GM19035 (cell line): ENCODE measurements around the gene CELF5.

Source experiments
- ATAC-seq: cut with Tn5 transposase; IDR thresholded peaks from one replicate; pipeline ENCODE4 v1.9.1; 2021; ENCODE audit not compliant: unreplicated experiment

Gene CELF5

DNA sequence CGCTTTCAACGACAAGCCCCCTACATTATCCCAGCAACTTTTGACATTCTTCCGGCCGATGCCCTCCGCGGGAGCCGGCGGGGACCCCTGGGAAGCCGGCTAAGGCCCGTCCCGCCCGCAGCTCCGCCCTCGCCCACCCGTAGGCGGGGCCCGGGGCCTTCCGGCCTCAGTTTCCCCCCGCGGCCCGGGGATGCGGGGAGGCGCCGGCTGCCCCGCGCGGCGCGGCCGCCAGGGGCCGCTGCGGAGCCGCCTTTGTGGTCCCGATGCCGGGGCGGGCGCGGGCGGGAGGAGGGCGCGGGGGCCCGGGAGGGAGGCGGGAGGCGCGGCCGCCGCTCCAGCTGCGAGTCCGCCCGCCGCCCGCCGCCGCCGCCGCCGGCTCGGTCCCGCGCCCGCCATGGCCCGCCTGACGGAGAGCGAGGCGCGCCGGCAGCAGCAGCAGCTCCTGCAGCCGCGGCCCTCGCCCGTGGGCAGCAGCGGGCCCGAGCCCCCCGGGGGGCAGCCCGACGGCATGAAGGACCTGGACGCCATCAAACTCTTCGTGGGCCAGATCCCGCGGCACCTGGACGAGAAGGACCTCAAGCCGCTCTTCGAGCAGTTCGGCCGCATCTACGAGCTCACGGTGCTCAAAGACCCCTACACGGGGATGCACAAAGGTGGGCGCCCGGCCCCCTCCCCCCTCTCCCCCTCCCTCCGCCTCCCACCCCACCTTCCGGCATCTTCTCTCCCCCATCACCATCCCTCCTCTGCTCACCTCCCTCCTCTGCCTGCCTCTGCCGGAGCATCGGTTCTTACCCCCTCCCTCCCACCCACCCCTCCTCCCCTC, at the start of gene CELF5:
TSS of gene CELF5 (plus strand) at position 316 of the 823 bp plus-strand sequence. CDS start at position 395, 79 bp downstream.
- no peak for ATAC-seq

DNA sequence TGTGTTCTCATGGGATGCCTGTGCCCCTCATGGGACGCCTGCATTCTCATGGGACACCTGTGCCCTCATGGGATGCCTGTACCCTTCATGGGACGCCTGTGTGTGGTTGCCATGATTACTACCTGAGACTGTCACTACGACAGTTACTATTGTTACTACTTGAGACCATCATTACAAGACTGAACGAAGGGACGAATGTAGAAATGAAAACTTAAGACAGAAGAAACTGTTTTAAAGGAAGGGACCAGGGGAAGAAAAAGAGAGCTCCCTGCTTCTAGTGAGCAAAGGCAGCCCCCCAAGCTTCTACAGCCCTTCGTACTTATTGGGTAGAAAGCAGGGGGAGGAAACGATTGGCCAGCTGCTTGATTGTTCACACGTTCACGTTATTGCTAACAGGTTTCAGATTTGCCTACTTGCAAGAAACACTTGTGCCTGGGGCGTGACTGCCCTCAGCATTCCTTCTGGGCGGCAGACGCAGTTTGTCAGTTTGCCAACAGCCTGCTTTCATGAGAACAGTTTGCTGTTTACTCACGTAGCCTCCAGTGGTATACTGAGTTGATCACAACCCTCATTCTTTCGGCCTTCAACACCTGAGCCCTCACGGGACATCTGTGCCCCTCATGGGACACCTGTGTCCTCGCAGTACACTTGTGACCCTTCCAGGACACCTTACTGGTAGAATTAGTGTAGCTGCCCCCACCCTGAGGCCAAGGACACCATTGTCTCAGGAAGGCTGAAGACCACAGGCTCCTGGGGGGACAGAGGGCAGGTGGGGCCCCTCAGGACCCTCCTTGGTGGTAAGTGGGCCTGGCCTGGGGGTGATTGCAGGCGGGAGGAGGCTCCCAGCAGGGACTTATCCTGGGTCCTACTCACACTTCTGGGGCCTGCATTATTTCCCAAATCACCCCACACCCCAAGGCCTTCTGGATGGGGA, 48.4 kb upstream of the CELF5 start:
- ATAC-seq: no peak

- ATAC-seq: no peak
These were observed 47.6 kb upstream of the CELF5 start for GRCh38 chr19:3176715-3177501.

- ATAC-seq: no peak
These were observed 46.0 kb upstream of the CELF5 start, which contains the start of gene S1PR4 for GRCh38 chr19:3178377-3178972. Gene S1PR4 (plus strand): TSS chr19:3178769. CDS start chr19:3178793, 24 bp downstream.

DNA sequence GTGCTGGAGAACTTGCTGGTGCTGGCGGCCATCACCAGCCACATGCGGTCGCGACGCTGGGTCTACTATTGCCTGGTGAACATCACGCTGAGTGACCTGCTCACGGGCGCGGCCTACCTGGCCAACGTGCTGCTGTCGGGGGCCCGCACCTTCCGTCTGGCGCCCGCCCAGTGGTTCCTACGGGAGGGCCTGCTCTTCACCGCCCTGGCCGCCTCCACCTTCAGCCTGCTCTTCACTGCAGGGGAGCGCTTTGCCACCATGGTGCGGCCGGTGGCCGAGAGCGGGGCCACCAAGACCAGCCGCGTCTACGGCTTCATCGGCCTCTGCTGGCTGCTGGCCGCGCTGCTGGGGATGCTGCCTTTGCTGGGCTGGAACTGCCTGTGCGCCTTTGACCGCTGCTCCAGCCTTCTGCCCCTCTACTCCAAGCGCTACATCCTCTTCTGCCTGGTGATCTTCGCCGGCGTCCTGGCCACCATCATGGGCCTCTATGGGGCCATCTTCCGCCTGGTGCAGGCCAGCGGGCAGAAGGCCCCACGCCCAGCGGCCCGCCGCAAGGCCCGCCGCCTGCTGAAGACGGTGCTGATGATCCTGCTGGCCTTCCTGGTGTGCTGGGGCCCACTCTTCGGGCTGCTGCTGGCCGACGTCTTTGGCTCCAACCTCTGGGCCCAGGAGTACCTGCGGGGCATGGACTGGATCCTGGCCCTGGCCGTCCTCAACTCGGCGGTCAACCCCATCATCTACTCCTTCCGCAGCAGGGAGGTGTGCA, 45.3 kb upstream of the CELF5 start:
- no peak for ATAC-seq

DNA sequence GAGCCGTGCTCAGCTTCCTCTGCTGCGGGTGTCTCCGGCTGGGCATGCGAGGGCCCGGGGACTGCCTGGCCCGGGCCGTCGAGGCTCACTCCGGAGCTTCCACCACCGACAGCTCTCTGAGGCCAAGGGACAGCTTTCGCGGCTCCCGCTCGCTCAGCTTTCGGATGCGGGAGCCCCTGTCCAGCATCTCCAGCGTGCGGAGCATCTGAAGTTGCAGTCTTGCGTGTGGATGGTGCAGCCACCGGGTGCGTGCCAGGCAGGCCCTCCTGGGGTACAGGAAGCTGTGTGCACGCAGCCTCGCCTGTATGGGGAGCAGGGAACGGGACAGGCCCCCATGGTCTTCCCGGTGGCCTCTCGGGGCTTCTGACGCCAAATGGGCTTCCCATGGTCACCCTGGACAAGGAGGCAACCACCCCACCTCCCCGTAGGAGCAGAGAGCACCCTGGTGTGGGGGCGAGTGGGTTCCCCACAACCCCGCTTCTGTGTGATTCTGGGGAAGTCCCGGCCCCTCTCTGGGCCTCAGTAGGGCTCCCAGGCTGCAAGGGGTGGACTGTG, 44.6 kb upstream of the CELF5 start:
- ATAC-seq: no peak

DNA sequence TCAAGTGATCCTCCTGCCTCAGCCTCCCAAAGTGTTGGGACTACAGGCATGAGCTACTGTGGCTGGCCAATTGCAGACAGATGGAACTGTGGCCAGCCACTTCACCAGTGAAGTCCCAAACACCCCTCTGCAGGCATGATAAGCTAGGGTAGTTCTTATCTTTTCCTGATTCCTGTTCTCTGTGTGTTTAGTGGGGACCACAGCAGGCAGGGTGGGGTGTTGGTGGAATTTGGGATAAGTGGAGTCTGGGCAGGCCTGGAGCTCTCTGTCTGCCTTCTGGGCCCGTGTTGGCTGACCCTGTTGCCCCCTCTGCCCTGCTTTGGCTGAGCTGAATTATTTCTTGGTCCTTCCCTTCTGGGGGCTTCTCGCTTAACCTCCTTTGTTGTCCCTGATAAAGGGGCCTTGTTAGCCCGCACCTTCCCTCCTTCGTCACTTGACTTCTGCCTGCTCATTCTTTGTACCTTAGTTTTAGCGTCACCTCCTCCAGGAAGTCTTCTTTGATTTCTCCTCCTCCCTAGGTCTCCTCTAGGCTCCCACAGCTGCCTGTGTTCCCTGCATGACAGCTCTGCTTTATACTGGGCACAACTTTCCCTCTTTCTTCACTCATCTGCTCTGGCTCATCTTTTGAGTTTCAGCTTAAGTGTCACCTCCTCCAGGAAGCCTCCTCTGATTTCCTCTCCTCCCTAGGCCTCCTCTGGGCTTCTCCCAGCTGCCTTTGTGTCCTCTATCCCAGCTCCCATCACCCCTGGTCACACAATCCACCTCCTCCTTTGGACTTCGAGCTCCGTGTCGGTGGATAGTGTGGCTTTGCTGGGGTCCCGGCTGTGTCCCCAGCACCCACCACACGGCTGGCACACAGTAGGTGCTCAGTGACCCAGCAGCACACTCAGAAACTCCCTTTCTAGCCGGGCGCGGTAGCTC, 40.5 kb upstream of the CELF5 start:
- ATAC-seq: no peak

- peak; percentile 28 for ATAC-seq
These were observed 39.5 kb upstream of the CELF5 start for GRCh38 chr19:3184847-3185460.

GRCh38 chr19:3185461-3186159, 38.9 kb upstream of the CELF5 start, which contains the start of gene NCLN:
Gene NCLN (plus strand): TSS chr19:3185930. CDS start chr19:3186031, 101 bp downstream.
- peak; percentile 72 for ATAC-seq

GRCh38 chr19:3186160-3186688, 38.2 kb upstream of the CELF5 start:
- peak; percentile 15 for ATAC-seq

GRCh38 chr19:3186891-3187661, 37.4 kb upstream of the CELF5 start:
- no peak for ATAC-seq

- no peak for ATAC-seq
These were observed 36.6 kb upstream of the CELF5 start for GRCh38 chr19:3187662-3188511.

- no peak for ATAC-seq
These were observed 35.5 kb upstream of the CELF5 start for GRCh38 chr19:3188627-3189596.
